ENCODE measurements around the gene CD99. TPM values are rescaled to one million over a fixed set of nuclear protein-coding genes. Genes with fewer than 3 reads are reported as not detected.
A peak's percentile ranks its signal among the peaks of the same experiment; 100 is the strongest.

Gene CD99
- total and polyA plus RNA-seq, 2 experiments from 2014 or later, result 28.5 to 43.1 TPM

- TF ChIP-seq ETS1 (IDR thresholded peaks at IDR 0.05) (no peak), ZNF331 (CRISPR knock-in tag; IDR thresholded peaks at IDR 0.05; ENCODE audit: low read depth) (no peak), STAT1 (IDR thresholded peaks at IDR 0.05; ENCODE audit: unreplicated experiment) (no peak)
These were observed 90.1 kb downstream of the CD99 start (continued) for GRCh38 chrX:2781226-2781571.

GRCh38 chrX:2781698-2782097 is 90.6 kb downstream of the CD99 start:
- H3F3A ChIP-seq (replicated peaks; ENCODE audit: low read depth), result peaks cover 10% of the 10 kb centered on the region; the same call in 1 of the 2 replicates
- H3K9me2 ChIP-seq (ENCODE audit: insufficient read depth), result no peaks in the 10 kb centered on the region
- no peaks in the 10 kb centered on the region for H3K27me3 ChIP-seq (ENCODE audit: insufficient read depth)
- no peak for TF ChIP-seq EZH2 (IDR thresholded peaks at IDR 0.05; ENCODE audit: low read depth, unreplicated experiment)
- no peak for TF ChIP-seq POLR2AphosphoS5 (IDR thresholded peaks at IDR 0.05; ENCODE audit: low read depth)
- TF ChIP-seq NANOG (IDR thresholded peaks at IDR 0.05; ENCODE audit: borderline replicate concordance), result no peak
- no peak for TF ChIP-seq EZH2phosphoT487 (IDR thresholded peaks at IDR 0.05; ENCODE audit: unreplicated experiment)
- no peak for TF ChIP-seq ZNF331 (CRISPR knock-in tag; IDR thresholded peaks at IDR 0.05; ENCODE audit: low read depth)
- TF ChIP-seq REST (IDR thresholded peaks at IDR 0.05; ENCODE audit: unreplicated experiment), result no peak
- TF ChIP-seq CREB1 (CRISPR knock-in tag; IDR thresholded peaks at IDR 0.05; ENCODE audit: low read depth), result no peak
- TF ChIP-seq CTCF (conservative IDR thresholded peaks at IDR 0.05; ENCODE audit: low read depth in 2 of 2), result no peak
- no peak for TF ChIP-seq ZNF114 (CRISPR knock-in tag; IDR thresholded peaks at IDR 0.05)
- TF ChIP-seq STAT1 (IDR thresholded peaks at IDR 0.05; ENCODE audit: unreplicated experiment), result no peak
- TF ChIP-seq ETS1 (IDR thresholded peaks at IDR 0.05), result no peak
- no peak for TF ChIP-seq JUNB (IDR thresholded peaks at IDR 0.05; ENCODE audit: unreplicated experiment)
- H3K4me3 ChIP-seq, result no peak overlapping the region
- H3K79me2 ChIP-seq (replicated peaks; ENCODE audit: insufficient read depth), result no peaks in the 10 kb centered on the region
- peak overlapping the region; percentile 59 for H3K4me2 ChIP-seq
- ATAC-seq (no peak), DNase-seq (ENCODE audit: low spot score) (no peak)
- H4K20me1 ChIP-seq (replicated peaks; ENCODE audit: insufficient read depth), result no peaks in the 10 kb centered on the region
- peak overlapping the region; percentile 39; the same call in 1 of the 2 replicates for H2AFZ ChIP-seq
- Mint-ChIP-seq H3K27ac (no peak overlapping the region; the same call in 1 of the 2 replicates), H3K9me3 (no peaks in the 10 kb centered on the region; the same call in 1 of the 3 replicates), H3K4me3 (no peak overlapping the region), H3K27me3 (ENCODE audit: insufficient read depth, low read depth, poor library complexity) (peaks cover 1% of the 10 kb centered on the region), H3K36me3 (ENCODE audit: low read depth) (no peaks in the 10 kb centered on the region), H3K4me1 (peaks cover 48% of the 10 kb centered on the region)
- peaks cover 48% of the 10 kb centered on the region for H3K4me1 ChIP-seq (ENCODE audit: insufficient read depth)
- H3K36me3 ChIP-seq (ENCODE audit: insufficient read depth), result no peaks in the 10 kb centered on the region
- H3K27ac ChIP-seq (ENCODE audit: low read depth), result peak overlapping the region; percentile 98
